Measurements from ENCODE around the gene ALB.

The ALB gene

GRCh38 chr4:73431813-73432168 lies 27.7 kb downstream of the ALB start:
- Mint-ChIP-seq H3K4me1 (no peaks in the 10 kb centered on the region), H3K9me3 (no peaks in the 10 kb centered on the region), H3K27ac (no peak overlapping the region), H3K36me3 (no peaks in the 10 kb centered on the region), H3K4me3 (no peak overlapping the region), H3K27me3 (peaks cover 0 to 3% of the 10 kb centered on the region in 2 donors)
- ATAC-seq (replicated peaks): no peak
- no peak for DNase-seq

GRCh38 chr4:73432169-73433000 lies 28.3 kb downstream of the ALB start:
- ATAC-seq (replicated peaks) (no peak), DNase-seq (no peak)
- Mint-ChIP-seq H3K4me3 (no peak overlapping the region), H3K27me3 (peaks cover 0 to 3% of the 10 kb centered on the region in 2 donors), H3K4me1 (no peaks in the 10 kb centered on the region), H3K9me3 (no peaks in the 10 kb centered on the region), H3K36me3 (no peaks in the 10 kb centered on the region), H3K27ac (no peak overlapping the region)

GRCh38 chr4:73433140-73433539 lies 29.1 kb downstream of the ALB start:
- DNase-seq (no peak), ATAC-seq (replicated peaks) (no peak)
- no peak overlapping the region for H3K4me3 Mint-ChIP-seq
- H3K27ac Mint-ChIP-seq: no peak overlapping the region
- H3K4me1 Mint-ChIP-seq: no peaks in the 10 kb centered on the region
- H3K9me3 Mint-ChIP-seq: no peaks in the 10 kb centered on the region
- no peaks in the 10 kb centered on the region for H3K36me3 Mint-ChIP-seq
- peaks cover 0 to 3% of the 10 kb centered on the region in 2 donors for H3K27me3 Mint-ChIP-seq

GRCh38 chr4:73434311-73434710 lies 30.2 kb downstream of the ALB start:
- ATAC-seq (replicated peaks) (no peak), DNase-seq (no peak)
- no peaks in the 10 kb centered on the region for H3K9me3 Mint-ChIP-seq
- peaks cover 0 to 3% of the 10 kb centered on the region in 2 donors for H3K27me3 Mint-ChIP-seq
- H3K4me1 Mint-ChIP-seq: no peaks in the 10 kb centered on the region
- H3K27ac Mint-ChIP-seq: no peak overlapping the region
- no peak overlapping the region for H3K4me3 Mint-ChIP-seq
- no peaks in the 10 kb centered on the region for H3K36me3 Mint-ChIP-seq

- no peaks in the 10 kb centered on the region for H3K4me1 Mint-ChIP-seq
- H3K36me3 Mint-ChIP-seq: no peaks in the 10 kb centered on the region
- no peak within 1 kb of the TSS for H3K27ac Mint-ChIP-seq
- DNase-seq: no peak
- H3K9me3 Mint-ChIP-seq: no peaks in the 10 kb centered on the region
- peaks cover 0 to 3% of the 10 kb centered on the region in 2 donors for H3K27me3 Mint-ChIP-seq
- ATAC-seq (replicated peaks): no peak
- no peak within 1 kb of the TSS for H3K4me3 Mint-ChIP-seq
Observed at GRCh38 chr4:73435984-73436383, 31.9 kb downstream of the ALB start, which contains the start of gene AFP. TSS of gene AFP (plus strand) at chr4:73436221. CDS start at chr4:73436263, 42 bp downstream.

GRCh38 chr4:73436674-73437557 lies 32.8 kb downstream of the ALB start:
- ATAC-seq (replicated peaks): no peak
- Mint-ChIP-seq H3K27ac (no peak overlapping the region), H3K27me3 (peaks cover 0 to 3% of the 10 kb centered on the region in 2 donors), H3K9me3 (no peaks in the 10 kb centered on the region), H3K4me1 (no peaks in the 10 kb centered on the region), H3K36me3 (no peaks in the 10 kb centered on the region), H3K4me3 (no peak overlapping the region)
- DNase-seq: no peak

- Mint-ChIP-seq H3K27me3 (peaks cover 0 to 3% of the 10 kb centered on the region in 2 donors), H3K36me3 (no peaks in the 10 kb centered on the region), H3K4me1 (no peaks in the 10 kb centered on the region), H3K4me3 (no peak overlapping the region), H3K9me3 (no peaks in the 10 kb centered on the region), H3K27ac (no peak overlapping the region)
- DNase-seq (no peak), ATAC-seq (replicated peaks) (no peak)
Observed at GRCh38 chr4:73437558-73437956, 33.5 kb downstream of the ALB start.

GRCh38 chr4:73438048-73438447 lies 34.0 kb downstream of the ALB start:
- peaks cover 0 to 3% of the 10 kb centered on the region in 2 donors for H3K27me3 Mint-ChIP-seq
- H3K27ac Mint-ChIP-seq: no peak overlapping the region
- no peaks in the 10 kb centered on the region for H3K4me1 Mint-ChIP-seq
- H3K9me3 Mint-ChIP-seq: no peaks in the 10 kb centered on the region
- DNase-seq (no peak), ATAC-seq (replicated peaks) (no peak)
- H3K4me3 Mint-ChIP-seq: no peak overlapping the region
- no peaks in the 10 kb centered on the region for H3K36me3 Mint-ChIP-seq

GRCh38 chr4:73438582-73439215 lies 34.6 kb downstream of the ALB start:
- H3K9me3 Mint-ChIP-seq: no peaks in the 10 kb centered on the region
- no peak overlapping the region for H3K4me3 Mint-ChIP-seq
- ATAC-seq (replicated peaks): no peak
- H3K27ac Mint-ChIP-seq: no peak overlapping the region
- no peaks in the 10 kb centered on the region for H3K36me3 Mint-ChIP-seq
- H3K27me3 Mint-ChIP-seq: peaks cover 0 to 3% of the 10 kb centered on the region in 2 donors
- H3K4me1 Mint-ChIP-seq: no peaks in the 10 kb centered on the region
- no peak for DNase-seq

- Mint-ChIP-seq H3K4me3 (no peak overlapping the region), H3K9me3 (no peaks in the 10 kb centered on the region), H3K27ac (no peak overlapping the region), H3K36me3 (no peaks in the 10 kb centered on the region), H3K4me1 (no peaks in the 10 kb centered on the region), H3K27me3 (peaks cover 0 to 1% of the 10 kb centered on the region in 2 donors)
- no peak for DNase-seq
- ATAC-seq (replicated peaks): no peak
Observed at GRCh38 chr4:73439445-73439844, 35.4 kb downstream of the ALB start.

- Mint-ChIP-seq H3K4me3 (no peak overlapping the region), H3K27ac (no peak overlapping the region), H3K9me3 (no peaks in the 10 kb centered on the region), H3K27me3 (no peaks in the 10 kb centered on the region), H3K4me1 (no peaks in the 10 kb centered on the region), H3K36me3 (no peaks in the 10 kb centered on the region)
- DNase-seq: no peak
- ATAC-seq (replicated peaks): no peak
Observed at GRCh38 chr4:73439991-73440390, 35.9 kb downstream of the ALB start.

GRCh38 chr4:73440653-73441052 lies 36.6 kb downstream of the ALB start:
- Mint-ChIP-seq H3K36me3 (no peaks in the 10 kb centered on the region), H3K9me3 (no peaks in the 10 kb centered on the region), H3K27me3 (peaks cover 0 to under 1% of the 10 kb centered on the region in 2 donors), H3K4me1 (no peaks in the 10 kb centered on the region), H3K4me3 (no peak overlapping the region), H3K27ac (no peak overlapping the region)
- DNase-seq: no peak
- no peak for ATAC-seq (replicated peaks)

GRCh38 chr4:73442275-73442674 lies 38.2 kb downstream of the ALB start:
- no peak overlapping the region for H3K27ac Mint-ChIP-seq
- H3K9me3 Mint-ChIP-seq: no peaks in the 10 kb centered on the region
- H3K27me3 Mint-ChIP-seq: peaks cover 3 to 4% of the 10 kb centered on the region in 2 donors
- no peak overlapping the region for H3K4me3 Mint-ChIP-seq
- no peaks in the 10 kb centered on the region for H3K4me1 Mint-ChIP-seq
- DNase-seq (no peak), ATAC-seq (replicated peaks) (no peak)
- H3K36me3 Mint-ChIP-seq: no peaks in the 10 kb centered on the region

- Mint-ChIP-seq H3K27ac (no peak overlapping the region), H3K4me1 (no peaks in the 10 kb centered on the region), H3K4me3 (no peak overlapping the region), H3K27me3 (peaks cover 4 to 8% of the 10 kb centered on the region in 2 donors), H3K36me3 (no peaks in the 10 kb centered on the region), H3K9me3 (no peaks in the 10 kb centered on the region)
- ATAC-seq (replicated peaks) (no peak), DNase-seq (no peak)
Observed at GRCh38 chr4:73443224-73443623, 39.1 kb downstream of the ALB start.
